ENCODE data around the gene PCBP4. TPM values are rescaled to one million over a fixed set of nuclear protein-coding genes. Genes with fewer than 3 reads are reported as not detected.

Gene PCBP4
- total RNA-seq, 1 experiment from 2014 or later, result 45.8 TPM

DNA sequence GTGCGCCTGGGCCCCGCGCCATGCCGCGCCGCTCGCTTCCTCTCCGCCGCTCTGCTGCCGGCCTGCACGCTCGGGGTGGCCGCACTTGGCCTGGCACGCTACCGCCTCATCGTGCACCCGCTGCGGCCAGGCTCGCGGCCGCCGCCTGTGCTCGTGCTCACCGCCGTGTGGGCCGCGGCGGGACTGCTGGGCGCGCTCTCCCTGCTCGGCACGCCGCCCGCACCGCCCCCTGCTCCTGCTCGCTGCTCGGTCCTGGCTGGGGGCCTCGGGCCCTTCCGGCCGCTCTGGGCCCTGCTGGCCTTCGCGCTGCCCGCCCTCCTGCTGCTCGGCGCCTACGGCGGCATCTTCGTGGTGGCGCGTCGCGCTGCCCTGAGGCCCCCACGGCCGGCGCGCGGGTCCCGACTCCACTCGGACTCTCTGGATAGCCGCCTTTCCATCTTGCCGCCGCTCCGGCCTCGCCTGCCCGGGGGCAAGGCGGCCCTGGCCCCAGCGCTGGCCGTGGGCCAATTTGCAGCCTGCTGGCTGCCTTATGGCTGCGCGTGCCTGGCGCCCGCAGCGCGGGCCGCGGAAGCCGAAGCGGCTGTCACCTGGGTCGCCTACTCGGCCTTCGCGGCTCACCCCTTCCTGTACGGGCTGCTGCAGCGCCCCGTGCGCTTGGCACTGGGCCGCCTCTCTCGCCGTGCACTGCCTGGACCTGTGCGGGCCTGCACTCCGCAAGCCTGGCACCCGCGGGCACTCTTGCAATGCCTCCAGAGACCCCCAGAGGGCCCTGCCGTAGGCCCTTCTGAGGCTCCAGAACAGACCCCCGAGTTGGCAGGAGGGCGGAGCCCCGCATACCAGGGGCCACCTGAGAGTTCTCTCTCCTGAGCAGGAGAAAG is 11.1 kb downstream of the PCBP4 start:
- Histone ChIP-seq H3K4me1 (ENCODE audit: insufficient read depth, low read length) (0 out of 2 replicates have a peak, but pooled peaks cover 6% of the 10 kb centered on the region), H3K27me3 (ENCODE audit: low read length) (no peaks in the 10 kb centered on the region), H3K4me3 (ENCODE audit: low read length) (no peak overlapping the region), H3F3A (ENCODE audit: low read length, unreplicated experiment) (no peaks in the 10 kb centered on the region), H4K20me1 (ENCODE audit: low read length) (no peaks in the 10 kb centered on the region), H3K9me3 (ENCODE audit: low read length) (no peaks in the 10 kb centered on the region), H3K9me2 (replicated peaks; ENCODE audit: low read length) (no peaks in the 10 kb centered on the region), H3K79me2 (ENCODE audit: low read length) (no peaks in the 10 kb centered on the region), H3K4me2 (ENCODE audit: low read length) (no peak overlapping the region), H2AFZ (ENCODE audit: low read length) (no peak overlapping the region), H3K27ac (ENCODE audit: low read length) (no peak overlapping the region), H3K36me3 (ENCODE audit: low read depth, low read length) (no peaks in the 10 kb centered on the region), H3K9ac (ENCODE audit: low read length) (no peak overlapping the region)
- intact Hi-C loops (cut with micrococcal nuclease), result no loop called here
- no TSS peak for BruUV-seq (replicated peaks)
- no peak for DNase-seq
- TF ChIP-seq EZH2 (IDR thresholded peaks at IDR 0.05; ENCODE audit: low read length, unreplicated experiment), result no peak
- TF ChIP-seq EZH2phosphoT487 (IDR thresholded peaks at IDR 0.05; ENCODE audit: borderline replicate concordance, low read length), result no peak
- TF ChIP-seq, protein P1, sequence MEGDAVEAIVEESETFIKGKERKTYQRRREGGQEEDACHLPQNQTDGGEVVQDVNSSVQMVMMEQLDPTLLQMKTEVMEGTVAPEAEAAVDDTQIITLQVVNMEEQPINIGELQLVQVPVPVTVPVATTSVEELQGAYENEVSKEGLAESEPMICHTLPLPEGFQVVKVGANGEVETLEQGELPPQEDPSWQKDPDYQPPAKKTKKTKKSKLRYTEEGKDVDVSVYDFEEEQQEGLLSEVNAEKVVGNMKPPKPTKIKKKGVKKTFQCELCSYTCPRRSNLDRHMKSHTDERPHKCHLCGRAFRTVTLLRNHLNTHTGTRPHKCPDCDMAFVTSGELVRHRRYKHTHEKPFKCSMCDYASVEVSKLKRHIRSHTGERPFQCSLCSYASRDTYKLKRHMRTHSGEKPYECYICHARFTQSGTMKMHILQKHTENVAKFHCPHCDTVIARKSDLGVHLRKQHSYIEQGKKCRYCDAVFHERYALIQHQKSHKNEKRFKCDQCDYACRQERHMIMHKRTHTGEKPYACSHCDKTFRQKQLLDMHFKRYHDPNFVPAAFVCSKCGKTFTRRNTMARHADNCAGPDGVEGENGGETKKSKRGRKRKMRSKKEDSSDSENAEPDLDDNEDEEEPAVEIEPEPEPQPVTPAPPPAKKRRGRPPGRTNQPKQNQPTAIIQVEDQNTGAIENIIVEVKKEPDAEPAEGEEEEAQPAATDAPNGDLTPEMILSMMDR (conservative IDR thresholded peaks at IDR 0.05; ENCODE audit: low read depth, low read length), result no peak; the same call in 1 of the 2 replicates
- ChIA-PET CTCF (no interaction called here), POLR2A (ENCODE audit: unreplicated experiment) (no interaction called here)
- no peak for ATAC-seq

DNA sequence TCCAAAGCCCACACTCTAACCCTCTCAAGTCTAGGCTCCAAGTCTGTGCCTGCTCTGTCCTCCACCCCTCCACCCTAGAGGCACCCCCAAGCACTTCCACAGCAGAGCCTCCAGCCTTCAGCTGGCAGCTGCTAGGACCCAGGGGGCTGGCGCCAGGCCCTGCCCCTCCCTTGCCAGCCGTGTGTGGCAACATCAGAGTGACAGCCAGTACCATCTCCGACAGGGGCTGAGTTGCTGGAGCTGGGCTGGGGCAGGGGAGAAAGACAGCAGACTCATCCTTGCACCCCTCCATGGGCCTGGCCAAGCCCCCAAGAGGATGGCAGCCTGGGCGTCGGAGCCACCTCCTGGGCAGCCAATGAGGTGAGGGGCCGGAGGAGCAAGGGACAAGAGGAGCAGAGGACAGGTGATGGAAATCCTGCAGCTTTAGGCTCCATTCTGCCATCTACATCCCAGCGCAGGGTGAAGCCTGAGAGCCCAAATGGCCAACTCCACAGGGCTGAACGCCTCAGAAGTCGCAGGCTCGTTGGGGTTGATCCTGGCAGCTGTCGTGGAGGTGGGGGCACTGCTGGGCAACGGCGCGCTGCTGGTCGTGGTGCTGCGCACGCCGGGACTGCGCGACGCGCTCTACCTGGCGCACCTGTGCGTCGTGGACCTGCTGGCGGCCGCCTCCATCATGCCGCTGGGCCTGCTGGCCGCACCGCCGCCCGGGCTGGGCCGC is 11.9 kb downstream of the PCBP4 start, which contains the start of gene GPR62:
TSS of gene GPR62 (plus strand) at position 207 of the 718 bp plus-strand sequence. CDS start at position 479, 272 bp downstream.
- H3K27ac ChIP-seq (ENCODE audit: low read length), result no peak within 1 kb of the TSS
- TF ChIP-seq EZH2phosphoT487 (IDR thresholded peaks at IDR 0.05; ENCODE audit: borderline replicate concordance, low read length) (no peak), EZH2 (IDR thresholded peaks at IDR 0.05; ENCODE audit: low read length, unreplicated experiment) (no peak)
- TF ChIP-seq, protein P1 (conservative IDR thresholded peaks at IDR 0.05; ENCODE audit: low read depth, low read length), result no peak
- intact Hi-C loops (cut with micrococcal nuclease), result no loop called here

More for the DNA sequence above, 11.9 kb downstream of the PCBP4 start, which contains the start of gene GPR62:
- DNase-seq, result no peak
- no peaks in the 10 kb centered on the region for H4K20me1 ChIP-seq (ENCODE audit: low read length)
- H3K9me3 ChIP-seq (ENCODE audit: low read length), result no peaks in the 10 kb centered on the region
- 0 out of 2 replicates have a peak, but pooled peaks cover 6% of the 10 kb centered on the region for H3K4me1 ChIP-seq (ENCODE audit: insufficient read depth, low read length)
- H3K36me3 ChIP-seq (ENCODE audit: low read depth, low read length), result no peaks in the 10 kb centered on the region
- no peak within 1 kb of the TSS for H3K9ac ChIP-seq (ENCODE audit: low read length)
- no peaks in the 10 kb centered on the region for H3K9me2 ChIP-seq (replicated peaks; ENCODE audit: low read length)
- ATAC-seq, result peak; percentile 12
- H3K4me2 ChIP-seq (ENCODE audit: low read length), result no peak within 1 kb of the TSS
- H3K27me3 ChIP-seq (ENCODE audit: low read length), result no peaks in the 10 kb centered on the region
- POLR2A ChIA-PET (ENCODE audit: unreplicated experiment), result no interaction called here
- no peak within 1 kb of the TSS for H2AFZ ChIP-seq (ENCODE audit: low read length)
- H3K4me3 ChIP-seq (ENCODE audit: low read length), result no peak within 1 kb of the TSS
- H3F3A ChIP-seq (ENCODE audit: low read length, unreplicated experiment), result no peaks in the 10 kb centered on the region
- CTCF ChIA-PET, result no interaction called here
- no TSS peak for BruUV-seq (replicated peaks)
- no peaks in the 10 kb centered on the region for H3K79me2 ChIP-seq (ENCODE audit: low read length)

All from PC-3 (cell line).